Endothelial cell of umbilical vein (primary cell): ENCODE data around the gene HECW1. TPM values are rescaled to one million over a fixed set of nuclear protein-coding genes. Genes with fewer than 3 reads are reported as not detected.

Source experiments
- BruUV-seq: library from RNA; stranded (reverse); fragments of 400-500 nt; replicated peaks from 2 replicates; lab custom pipeline; 2021; lab: Mats Ljungman, UMichigan
- CTCF ChIA-PET: fragments of 300-600, 350-600 bp; sonication (Branson Sonifier 250); formaldehyde crosslinking; loops from one replicate; lab custom pipeline; 2021; ENCODE audit warnings: antibody characterized with exemption, inconsistent platforms; lab: Charles Lee
- POLR2A ChIA-PET: fragments of 300-600, 350-600 bp; sonication (Branson Sonifier 250); formaldehyde crosslinking; loops from one replicate; lab custom pipeline; 2021; ENCODE audit warnings: antibody characterized with exemption, inconsistent platforms; lab: Charles Lee
- DNase-seq: peaks from one replicate; pipeline ENCODE4 v3.0.0-alpha.2; 2011; ENCODE audit warnings: low read depth, low spot score
- FAIRE-seq: peaks from 2 replicates; lab custom pipeline; 2011; peaks lifted over from hg19 to GRCh38; lab: Jason Lieb, UNC
- H2AFZ ChIP-seq: 2 replicates; pipeline ENCODE4 v1.6.0; 2012; ENCODE audit warnings: low read depth, low read length, control low read depth, inconsistent platforms
- H3K27ac ChIP-seq: 2 replicates; pipeline ENCODE4 v1.5.1; 2011; ENCODE audit warnings: low read depth, mild to moderate bottlenecking, control low read depth, low read length, moderate library complexity; ENCODE audit not compliant: insufficient read depth
- H3K27me3 ChIP-seq, 2 experiments: 2 replicates each; pipeline versions ENCODE4 v1.6.0 to v1.6.1; 2011; ENCODE audit warnings: low read length in 2 of 2, mixed read lengths in 1 of 2; ENCODE audit not compliant: control insufficient read depth in 2 of 2, insufficient read depth in 2 of 2
- H3K36me3 ChIP-seq, 2 experiments: 2 replicates in 1 of 2; 3 replicates in 1 of 2; pipeline ENCODE4 v1.5.1; 2011; ENCODE audit warnings: low read length in 2 of 2, mild to moderate bottlenecking in 1 of 2, moderate library complexity in 1 of 2; ENCODE audit not compliant: control insufficient read depth in 2 of 2, insufficient read depth in 2 of 2; ENCODE audit errors: extremely low read depth in 1 of 2
- H3K4me1 ChIP-seq: 3 replicates; pipeline ENCODE4 v1.5.1; 2011; ENCODE audit warnings: mild to moderate bottlenecking, low read length; ENCODE audit not compliant: control insufficient read depth, insufficient read depth; ENCODE audit errors: extremely low read depth
- H3K4me2 ChIP-seq: 2 replicates; pipeline ENCODE4 v1.6.1; 2011; ENCODE audit warnings: low read length, control low read depth, mixed read lengths; ENCODE audit not compliant: insufficient read depth
- H3K4me3 ChIP-seq, 3 experiments: fragments of 200-600 bp in 1 of 3; sonication (generic), shearing (Covaris generic) in 1 of 3; replicated peaks in 1 of 3; 2 replicates each; pipeline ENCODE4 v1.5.1; 2011 to 2016; ENCODE audit warnings: control low read depth in 3 of 3, low read length in 3 of 3, mild to moderate bottlenecking in 2 of 3, inconsistent platforms in 1 of 3, low read depth in 1 of 3, moderate library complexity in 1 of 3; ENCODE audit not compliant: insufficient read depth in 1 of 3
- H3K79me2 ChIP-seq: 2 replicates; pipeline ENCODE4 v1.6.0; 2012; ENCODE audit warnings: low read length, inconsistent platforms; ENCODE audit not compliant: control insufficient read depth, insufficient read depth
- H3K9ac ChIP-seq: replicated peaks from 2 replicates; pipeline ENCODE3; 2011; ENCODE audit warnings: low read length, control low read depth; ENCODE audit not compliant: insufficient read depth; ENCODE audit errors: extremely low read depth
- H3K9me1 ChIP-seq: replicated peaks from 3 replicates; pipeline ENCODE4 v1.6.0; 2011; ENCODE audit warnings: mild to moderate bottlenecking, low read length; ENCODE audit not compliant: control insufficient read depth, insufficient read depth; ENCODE audit errors: extremely low read depth
- H3K9me3 ChIP-seq: replicated peaks from 2 replicates; pipeline ENCODE4 v1.5.1; 2012; ENCODE audit warnings: low read length, inconsistent platforms; ENCODE audit not compliant: control insufficient read depth, insufficient read depth
- H4K20me1 ChIP-seq: replicated peaks from 2 replicates; pipeline ENCODE3; 2011; ENCODE audit warnings: mild to moderate bottlenecking, low read length; ENCODE audit not compliant: control insufficient read depth, insufficient read depth; ENCODE audit errors: extremely low read depth
- EZH2 ChIP-seq: IDR thresholded peaks from 2 replicates; pipeline ENCODE4 v1.6.1; 2012; ENCODE audit warnings: borderline replicate concordance, low read depth, mild to moderate bottlenecking, moderate library complexity, low read length, inconsistent platforms; ENCODE audit not compliant: severe bottlenecking
- FOS ChIP-seq: IDR thresholded peaks from 2 replicates; pipeline ENCODE4 v1.6.1; 2011; ENCODE audit warnings: mild to moderate bottlenecking, low read length, moderate library complexity, borderline replicate concordance; ENCODE audit not compliant: insufficient read depth
- GATA2 ChIP-seq: IDR thresholded peaks from 2 replicates; pipeline ENCODE4 v1.7.0; 2011; ENCODE audit warnings: low read depth, mild to moderate bottlenecking, moderate library complexity, mixed read lengths, low read length; ENCODE audit not compliant: insufficient read length, insufficient read depth
- JUN ChIP-seq: IDR thresholded peaks from 2 replicates; pipeline ENCODE4 v1.6.1; 2011; ENCODE audit warnings: borderline replicate concordance, low read depth; ENCODE audit not compliant: insufficient read length, insufficient read depth
- MYC ChIP-seq: IDR thresholded peaks from one replicate; pipeline ENCODE4 v1.6.1; 2011; ENCODE audit warnings: mild to moderate bottlenecking, low read depth, low read length
- POLR2A ChIP-seq: IDR thresholded peaks from 2 replicates; pipeline ENCODE4 v1.6.1; 2012; ENCODE audit warnings: low read depth, mild to moderate bottlenecking, control low read depth, low read length
- POLR2AphosphoS5 ChIP-seq: IDR thresholded peaks from 2 replicates; pipeline ENCODE4 v1.6.1; 2012; ENCODE audit warnings: low read depth, mild to moderate bottlenecking, control low read depth, low read length, moderate library complexity; ENCODE audit not compliant: insufficient read depth
- dilution Hi-C: fragments of 300-500 bp; cut with MboI; formaldehyde crosslinking; loops from one replicate; pipeline ENCODE4 v1.15.0; 2019; ENCODE audit warnings: low sequenced_read_pairs; ENCODE audit not compliant: extremely low pct_ligation_motif_present
- intact Hi-C: fragments of 100-400 bp; cut with micrococcal nuclease; formaldehyde crosslinking; loops from one replicate; pipeline ENCODE4 v1.10.0; 2022
- polyA plus RNA-seq, 4 experiments: library from polyadenylated mRNA; depleted of rRNA in 3 of 4; stranded (reverse) in 3 of 4; unstranded in 1 of 4; fragments of >200 nt; gene quantifications; 2 replicates each; pipeline versions ENCODE4 v1.2.1 to v1.2.3, GENCODE V29; 2011 to 2012; ENCODE audit warnings: missing spikeins in 1 of 4
- total RNA-seq: library from RNA; stranded (reverse); gene quantifications from 2 replicates; pipeline ENCODE4 v1.2.3, GENCODE V29; 2021
- TF ChIP-seq, protein P1 (sequence below), 2 donors: IDR thresholded peaks; 1 replicate in 1 of 2; 2 replicates in 1 of 2; pipeline ENCODE4 v1.5.1; 2011; ENCODE audit warnings: low read length in 2 of 2, mild to moderate bottlenecking in 2 of 2, moderate library complexity in 2 of 2, control low read depth in 1 of 2, inconsistent platforms in 1 of 2, low read depth in 1 of 2; ENCODE audit not compliant: insufficient read depth in 1 of 2; ENCODE audit errors: extremely low read depth in 1 of 2
- TF ChIP-seq, protein P2 (sequence below): IDR thresholded peaks from 2 replicates; pipeline ENCODE4 v1.6.1; 2011; ENCODE audit not compliant: insufficient read depth, insufficient read length

The HECW1 gene
- total and polyA plus RNA-seq, 2 donors (not counting 3 experiments of a cell fraction or from before 2014, with no cell fraction given): not detected

DNA sequence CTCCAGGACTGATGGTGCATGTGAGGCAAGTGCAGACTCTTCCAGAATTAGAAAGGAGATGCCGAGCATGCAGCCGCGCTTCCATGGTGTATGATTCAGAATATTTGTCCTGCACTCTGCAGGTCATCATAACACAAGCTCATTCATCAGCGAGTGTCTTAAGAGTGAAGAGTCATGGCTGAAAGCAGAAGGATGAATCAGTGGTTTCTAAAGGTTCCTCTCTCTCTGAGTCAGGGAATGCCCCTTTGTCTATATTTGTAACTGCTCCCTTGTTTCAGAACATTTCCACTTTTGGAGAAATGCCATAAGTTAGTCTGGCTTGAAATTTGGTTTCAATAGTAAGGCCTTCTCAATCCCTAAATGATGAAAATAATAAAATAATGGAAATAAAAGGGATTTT lies 52.3 kb downstream of the HECW1 start:
- no peaks in the 10 kb centered on the region for H3K9me3 ChIP-seq
- H3K4me2 ChIP-seq: no peak overlapping the region
- peak; percentile 10 for DNase-seq
- no peak overlapping the region for H2AFZ ChIP-seq
- H3K27ac ChIP-seq: no peak overlapping the region
- CTCF ChIA-PET: no interaction called here
- H3K79me2 ChIP-seq: no peaks in the 10 kb centered on the region
- no peaks in the 10 kb centered on the region for H3K9me1 ChIP-seq
- no peaks in the 10 kb centered on the region for H4K20me1 ChIP-seq
- POLR2A ChIA-PET: no interaction called here
- no peak overlapping the region for H3K9ac ChIP-seq
- no peak overlapping the region for H3K4me3 ChIP-seq
- dilution Hi-C loops (no loop called here), intact Hi-C loops (no loop called here)
- no peaks in the 10 kb centered on the region for H3K4me1 ChIP-seq
- no TSS peak for BruUV-seq
- TF ChIP-seq POLR2AphosphoS5 (no peak), FOS (peak; percentile 35)
- no peaks in the 10 kb centered on the region for H3K27me3 ChIP-seq
- no peaks in the 10 kb centered on the region for H3K36me3 ChIP-seq
- FAIRE-seq: no peak

DNA sequence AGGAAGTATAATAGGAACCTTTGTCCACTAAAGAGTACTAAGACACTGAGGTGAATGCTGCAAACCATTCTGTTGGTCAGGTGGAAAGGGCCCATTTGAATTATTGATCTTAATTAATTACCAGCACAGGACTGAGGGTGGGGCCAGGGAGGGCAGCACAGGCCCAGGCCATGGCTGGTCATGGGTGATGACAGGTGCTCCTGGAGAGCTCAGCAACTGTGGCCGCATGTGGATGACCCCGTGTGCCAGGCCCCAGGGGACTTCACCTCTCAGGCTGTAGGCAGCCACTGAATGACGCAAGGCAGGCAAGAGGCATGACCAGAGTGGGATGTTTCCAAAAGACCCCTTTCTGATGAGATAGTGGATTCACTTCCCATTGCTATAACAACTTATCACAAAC lies 54.2 kb downstream of the HECW1 start:
- POLR2A ChIA-PET: no interaction called here
- CTCF ChIA-PET: interaction anchor here (0.8 kb wide), 1 partner anchor 13 kb away, joined by 3 read pairs; no protein-coding TSS in a partner anchor
- H3K9me3 ChIP-seq: no peaks in the 10 kb centered on the region
- no peak overlapping the region for H2AFZ ChIP-seq
- no peak overlapping the region for H3K27ac ChIP-seq
- H3K4me3 ChIP-seq: no peak overlapping the region
- DNase-seq: no peak
- intact Hi-C loops (no loop called here), dilution Hi-C loops (no loop called here)
- H3K9ac ChIP-seq: no peak overlapping the region
- H3K79me2 ChIP-seq: no peaks in the 10 kb centered on the region
- H3K4me1 ChIP-seq: no peaks in the 10 kb centered on the region
- TF ChIP-seq, protein P1, sequence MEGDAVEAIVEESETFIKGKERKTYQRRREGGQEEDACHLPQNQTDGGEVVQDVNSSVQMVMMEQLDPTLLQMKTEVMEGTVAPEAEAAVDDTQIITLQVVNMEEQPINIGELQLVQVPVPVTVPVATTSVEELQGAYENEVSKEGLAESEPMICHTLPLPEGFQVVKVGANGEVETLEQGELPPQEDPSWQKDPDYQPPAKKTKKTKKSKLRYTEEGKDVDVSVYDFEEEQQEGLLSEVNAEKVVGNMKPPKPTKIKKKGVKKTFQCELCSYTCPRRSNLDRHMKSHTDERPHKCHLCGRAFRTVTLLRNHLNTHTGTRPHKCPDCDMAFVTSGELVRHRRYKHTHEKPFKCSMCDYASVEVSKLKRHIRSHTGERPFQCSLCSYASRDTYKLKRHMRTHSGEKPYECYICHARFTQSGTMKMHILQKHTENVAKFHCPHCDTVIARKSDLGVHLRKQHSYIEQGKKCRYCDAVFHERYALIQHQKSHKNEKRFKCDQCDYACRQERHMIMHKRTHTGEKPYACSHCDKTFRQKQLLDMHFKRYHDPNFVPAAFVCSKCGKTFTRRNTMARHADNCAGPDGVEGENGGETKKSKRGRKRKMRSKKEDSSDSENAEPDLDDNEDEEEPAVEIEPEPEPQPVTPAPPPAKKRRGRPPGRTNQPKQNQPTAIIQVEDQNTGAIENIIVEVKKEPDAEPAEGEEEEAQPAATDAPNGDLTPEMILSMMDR (IDR thresholded peaks at IDR 0.05; ENCODE audit: extremely low read depth in 1 of 2, insufficient read depth in 1 of 2, low read depth in 1 of 2, low read length in 2 of 2): no peak
- TF ChIP-seq EZH2 (no peak), POLR2A (no peak), JUN (no peak), GATA2 (no peak), POLR2AphosphoS5 (no peak), MYC (no peak), FOS (no peak)
- TF ChIP-seq, protein P2, sequence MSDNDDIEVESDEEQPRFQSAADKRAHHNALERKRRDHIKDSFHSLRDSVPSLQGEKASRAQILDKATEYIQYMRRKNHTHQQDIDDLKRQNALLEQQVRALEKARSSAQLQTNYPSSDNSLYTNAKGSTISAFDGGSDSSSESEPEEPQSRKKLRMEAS: no peak
- peaks cover 0 to 5% of the 10 kb centered on the region in 2 experiments for H3K27me3 ChIP-seq
- no peak for FAIRE-seq
- H4K20me1 ChIP-seq: no peaks in the 10 kb centered on the region
- H3K4me2 ChIP-seq: no peak overlapping the region
- H3K9me1 ChIP-seq: no peaks in the 10 kb centered on the region
- no peaks in the 10 kb centered on the region for H3K36me3 ChIP-seq
- no TSS peak for BruUV-seq
